ENCODE measurements around the gene RGS16. TPM values are rescaled to one million over a fixed set of nuclear protein-coding genes. Genes with fewer than 3 reads are reported as not detected.

The RGS16 gene
- total RNA-seq, 1 donor from 2014 or later: 5.1 TPM

GRCh38 chr1:182586380-182586779 lies 17.8 kb downstream of the RGS16 start:
- no peak for DNase-seq (ENCODE audit: low read depth)

GRCh38 chr1:182584746-182585145 lies 19.4 kb downstream of the RGS16 start:
- DNase-seq (ENCODE audit: low read depth): no peak

GRCh38 chr1:182580736-182581135 lies 23.5 kb downstream of the RGS16 start:
- no peak for DNase-seq (ENCODE audit: low read depth)

- DNase-seq (ENCODE audit: low read depth): peak; percentile 45
Observed at GRCh38 chr1:182575540-182576149, 28.5 kb downstream of the RGS16 start.

GRCh38 chr1:182574156-182574555 lies 30.0 kb downstream of the RGS16 start:
- DNase-seq (ENCODE audit: low read depth): no peak

GRCh38 chr1:182570611-182570970 lies 33.6 kb downstream of the RGS16 start:
- DNase-seq (ENCODE audit: low read depth): no peak

- no peak for DNase-seq (ENCODE audit: low read depth)
Observed at GRCh38 chr1:182569939-182570610, 34.1 kb downstream of the RGS16 start.

GRCh38 chr1:182568647-182569284 lies 35.4 kb downstream of the RGS16 start:
- no peak for DNase-seq (ENCODE audit: low read depth)

GRCh38 chr1:182567629-182568028 lies 36.6 kb downstream of the RGS16 start:
- DNase-seq (ENCODE audit: low read depth): no peak

- no peak for DNase-seq (ENCODE audit: low read depth)
Observed at GRCh38 chr1:182565537-182565936, 38.7 kb downstream of the RGS16 start.

- DNase-seq (ENCODE audit: low read depth): peak; percentile 16
Observed at GRCh38 chr1:182564406-182565004, 39.7 kb downstream of the RGS16 start.

GRCh38 chr1:182563095-182563494 lies 41.1 kb downstream of the RGS16 start:
- peak; percentile 43 for DNase-seq (ENCODE audit: low read depth)

- no peak for DNase-seq (ENCODE audit: low read depth)
Observed at GRCh38 chr1:182561456-182561855, 42.7 kb downstream of the RGS16 start.

- no peak for DNase-seq (ENCODE audit: low read depth)
Observed at GRCh38 chr1:182560392-182560984, 43.7 kb downstream of the RGS16 start.

- peak; percentile 88 for DNase-seq (ENCODE audit: low read depth)
Observed at GRCh38 chr1:182556279-182556678, 47.9 kb downstream of the RGS16 start.

GRCh38 chr1:182555493-182555892 lies 48.7 kb downstream of the RGS16 start:
- DNase-seq (ENCODE audit: low read depth): peak; percentile 54

GRCh38 chr1:182552527-182552926 lies 51.7 kb downstream of the RGS16 start:
- no peak for DNase-seq (ENCODE audit: low read depth)

- DNase-seq (ENCODE audit: low read depth): no peak
Observed at GRCh38 chr1:182549811-182550210, 54.4 kb downstream of the RGS16 start.

- DNase-seq (ENCODE audit: low read depth): peak; percentile 70
Observed at GRCh38 chr1:182549346-182549745, 54.8 kb downstream of the RGS16 start.
